SK-N-SH treated with all-trans-retinoic acid at 6 μM for 48 hours (cell line): Measurements from ENCODE around the gene COMT.

Source experiments
- ATAC-seq: fragments of 200-7000 bp; cut with Tn5 transposase; 3 replicates; pipeline ENCODE4 v1.9.1; 2020; ENCODE audit warnings: mild to moderate bottlenecking, moderate library complexity
- ISL1 ChIP-seq: fragments of 250-450 bp; sonication (Bioruptor Pico); IDR thresholded peaks from 2 replicates; pipeline ENCODE4 v2.1.2; 2022; ENCODE audit warnings: mild to moderate bottlenecking, moderate library complexity
- ZFP3 ChIP-seq: fragments of 250-450 bp; sonication (Bioruptor Pico); IDR thresholded peaks from 2 replicates; pipeline ENCODE4 v1.5.0; 2020; ENCODE audit warnings: mild to moderate bottlenecking, moderate library complexity

Gene COMT

GRCh38 chr22:20018001-20018400, 76.4 kb downstream of the COMT start:
- no peak for TF ChIP-seq ZFP3 (CRISPR knock-in tag)
- no peak for TF ChIP-seq ISL1 (CRISPR knock-in tag)
- ATAC-seq, result no peak
